Caco-2 (cell line): ENCODE data around the gene STATH. TPM values are rescaled to one million over a fixed set of nuclear protein-coding genes. Genes with fewer than 3 reads are reported as not detected.
"Not testable (repeated sequence)": the region's sequence is repeated elsewhere in the genome, so short reads cannot be mapped to it uniquely, and the experiment has no call there.

ENCODE experiments used
- BruUV-seq: library from RNA; stranded (reverse); fragments of 400-500 nt; replicated peaks from 2 replicates; lab custom pipeline; 2021; lab: Mats Ljungman, UMichigan
- CTCF ChIA-PET: fragments of 300-600 bp; sonication (Branson Sonifier 250); formaldehyde crosslinking; loops from one replicate; lab custom pipeline; 2022; ENCODE audit warnings: antibody characterized with exemption; lab: Charles Lee
- POLR2A ChIA-PET: fragments of 300-600 bp; sonication (Branson Sonifier 250); formaldehyde crosslinking; loops from one replicate; lab custom pipeline; 2022; ENCODE audit warnings: antibody characterized with exemption; lab: Charles Lee
- DNase-seq, 2 experiments: peaks; one replicate each; pipeline versions ENCODE4 v3.0.0 to v3.0.0-alpha.2; 2020 to 2022
- H3K27me3 ChIP-seq: replicated peaks from 2 replicates; pipeline ENCODE4 v1.6.0; 2011; ENCODE audit warnings: low read length; ENCODE audit not compliant: control insufficient read depth, insufficient read depth
- H3K36me3 ChIP-seq: 2 replicates; pipeline ENCODE4 v1.5.1; 2011; ENCODE audit warnings: low read length; ENCODE audit not compliant: control insufficient read depth, insufficient read depth
- H3K4me1 ChIP-seq: fragments of 250-450 bp; sonication (Bioruptor Pico); 2 replicates; pipeline ENCODE4 v1.5.1; 2020; ENCODE audit warnings: mild to moderate bottlenecking
- H3K4me3 ChIP-seq: 2 replicates; pipeline ENCODE4 v1.5.1; 2011; ENCODE audit warnings: low read depth, mild to moderate bottlenecking, control low read depth, low read length
- H3K9me3 ChIP-seq: fragments of 250-450 bp; sonication (Bioruptor Pico); 2 replicates; pipeline ENCODE4 v1.5.1; 2020; ENCODE audit warnings: mild to moderate bottlenecking, moderate library complexity
- H3K27ac Mint-ChIP-seq: one replicate; pipeline ENCODE4 v1.8.0; 2022; ENCODE audit warnings: mixed read lengths; ENCODE audit not compliant: unreplicated experiment
- H3K27me3 Mint-ChIP-seq: one replicate; pipeline ENCODE4 v1.8.0; 2022; ENCODE audit warnings: mixed read lengths; ENCODE audit not compliant: insufficient read depth, unreplicated experiment
- H3K36me3 Mint-ChIP-seq: one replicate; pipeline ENCODE4 v1.8.0; 2022; ENCODE audit warnings: mild to moderate bottlenecking, mixed read lengths; ENCODE audit not compliant: insufficient read depth, unreplicated experiment
- H3K4me1 Mint-ChIP-seq: one replicate; pipeline ENCODE4 v1.8.0; 2022; ENCODE audit warnings: low read depth, mixed read lengths; ENCODE audit not compliant: unreplicated experiment
- H3K4me3 Mint-ChIP-seq: one replicate; pipeline ENCODE4 v1.8.0; 2022; ENCODE audit warnings: mild to moderate bottlenecking, moderate library complexity, mixed read lengths; ENCODE audit not compliant: unreplicated experiment
- H3K9me3 Mint-ChIP-seq: one replicate; pipeline ENCODE4 v1.8.0; 2022; ENCODE audit warnings: mixed read lengths; ENCODE audit not compliant: unreplicated experiment
- CTCF ChIP-seq, 2 experiments: fragments of 200-600 bp in 1 of 2; IDR thresholded peaks; 1 replicate in 1 of 2; 2 replicates in 1 of 2; pipeline versions ENCODE4 v1.5.1 to v1.8.0; 2011 to 2022; ENCODE audit warnings: antibody characterized with exemption in 1 of 2, control low read depth in 1 of 2, inconsistent platforms in 1 of 2, low read depth in 1 of 2, low read length in 1 of 2, mild to moderate bottlenecking in 1 of 2, moderate library complexity in 1 of 2; ENCODE audit not compliant: insufficient read depth in 1 of 2, severe bottlenecking in 1 of 2, unreplicated experiment in 1 of 2
- intact Hi-C: fragments of 100-400 bp; cut with micrococcal nuclease; formaldehyde crosslinking; loops from one replicate; pipeline ENCODE4 v1.10.0; 2022; ENCODE audit not compliant: unreplicated experiment
- total RNA-seq: library from RNA; stranded (reverse); gene quantifications from 2 replicates; pipeline ENCODE4 v1.2.3, GENCODE V29; 2022

The STATH gene
- total RNA-seq, 1 experiment from 2014 or later: not detected

GRCh38 chr4:70023218-70023617 is 27.5 kb downstream of the STATH start:
- Histone ChIP-seq H3K36me3 (no peaks in the 10 kb centered on the region), H3K9me3 (no peaks in the 10 kb centered on the region), H3K27me3 (no peaks in the 10 kb centered on the region), H3K4me3 (no peak overlapping the region), H3K4me1 (no peaks in the 10 kb centered on the region)
- H3K9me3 Mint-ChIP-seq: peaks cover 12% of the 10 kb centered on the region
- DNase-seq: no peak
- no peaks in the 10 kb centered on the region for H3K27me3 Mint-ChIP-seq
- ChIA-PET CTCF (no interaction called here), POLR2A (no interaction called here)
- intact Hi-C loops: no loop called here
- no peaks in the 10 kb centered on the region for H3K36me3 Mint-ChIP-seq
- no TSS peak for BruUV-seq
- TF ChIP-seq CTCF (IDR thresholded peaks at IDR 0.05; ENCODE audit: insufficient read depth in 1 of 2, low read depth in 1 of 2, low read length in 1 of 2, severe bottlenecking in 1 of 2, unreplicated experiment in 1 of 2): no peak
- H3K27ac Mint-ChIP-seq: no peak overlapping the region
- peaks cover 5% of the 10 kb centered on the region for H3K4me1 Mint-ChIP-seq
- no peak overlapping the region for H3K4me3 Mint-ChIP-seq

- Histone ChIP-seq H3K4me3 (no peak overlapping the region), H3K4me1 (no peaks in the 10 kb centered on the region), H3K27me3 (no peaks in the 10 kb centered on the region), H3K9me3 (no peaks in the 10 kb centered on the region), H3K36me3 (no peaks in the 10 kb centered on the region)
- peaks cover 12% of the 10 kb centered on the region for H3K9me3 Mint-ChIP-seq
- H3K36me3 Mint-ChIP-seq: no peaks in the 10 kb centered on the region
- ChIA-PET POLR2A (no interaction called here), CTCF (no interaction called here)
- no TSS peak for BruUV-seq
- intact Hi-C loops: no loop called here
- no peak for TF ChIP-seq CTCF (IDR thresholded peaks at IDR 0.05; ENCODE audit: insufficient read depth in 1 of 2, low read depth in 1 of 2, low read length in 1 of 2, severe bottlenecking in 1 of 2, unreplicated experiment in 1 of 2)
- DNase-seq: no peak
- H3K27ac Mint-ChIP-seq: no peak overlapping the region
- no peaks in the 10 kb centered on the region for H3K27me3 Mint-ChIP-seq
- no peak overlapping the region for H3K4me3 Mint-ChIP-seq
- peaks cover 5% of the 10 kb centered on the region for H3K4me1 Mint-ChIP-seq
Observed at GRCh38 chr4:70027011-70027410, 31.2 kb downstream of the STATH start.

- H3K4me1 Mint-ChIP-seq, POLR2A ChIA-PET, H3K9me3 ChIP-seq, DNase-seq, BruUV-seq, H3K36me3 Mint-ChIP-seq, intact Hi-C loops, H3K4me1 ChIP-seq, CTCF ChIA-PET, H3K36me3 ChIP-seq, H3K4me3 ChIP-seq, H3K27me3 Mint-ChIP-seq, H3K27me3 ChIP-seq, H3K27ac Mint-ChIP-seq, H3K4me3 Mint-ChIP-seq: not testable (repeated sequence)
- H3K9me3 Mint-ChIP-seq: peaks cover 12% of the 10 kb centered on the region
Observed at GRCh38 chr4:70028159-70028558, 32.4 kb downstream of the STATH start, which contains the start of gene HTN3. TSS of gene HTN3 (plus strand) at chr4:70028459. CDS start at chr4:70030741, 2,282 bp downstream.

GRCh38 chr4:70037559-70037958 is 41.8 kb downstream of the STATH start:
- H3K27me3 Mint-ChIP-seq, intact Hi-C loops, H3K9me3 ChIP-seq, H3K36me3 ChIP-seq, H3K4me1 ChIP-seq, H3K4me3 Mint-ChIP-seq, H3K4me3 ChIP-seq, H3K4me1 Mint-ChIP-seq, DNase-seq, CTCF ChIA-PET, H3K36me3 Mint-ChIP-seq, BruUV-seq, POLR2A ChIA-PET, H3K27me3 ChIP-seq, H3K27ac Mint-ChIP-seq: not testable (repeated sequence)
- H3K9me3 Mint-ChIP-seq: peaks cover 20% of the 10 kb centered on the region

- H3K36me3 ChIP-seq, intact Hi-C loops, H3K27ac Mint-ChIP-seq, H3K36me3 Mint-ChIP-seq, BruUV-seq, H3K9me3 ChIP-seq, H3K4me1 ChIP-seq, H3K4me1 Mint-ChIP-seq, H3K27me3 ChIP-seq, POLR2A ChIA-PET, H3K4me3 Mint-ChIP-seq, DNase-seq, CTCF ChIA-PET, H3K27me3 Mint-ChIP-seq, H3K4me3 ChIP-seq: not testable (repeated sequence)
- H3K9me3 Mint-ChIP-seq: peaks cover 20% of the 10 kb centered on the region
Observed at GRCh38 chr4:70039928-70040327, 44.2 kb downstream of the STATH start.
